ENCODE data around the gene RNF17.

- TF ChIP-seq RAD21 (IDR thresholded peaks at IDR 0.05): no peak
- TF ChIP-seq, protein P1, sequence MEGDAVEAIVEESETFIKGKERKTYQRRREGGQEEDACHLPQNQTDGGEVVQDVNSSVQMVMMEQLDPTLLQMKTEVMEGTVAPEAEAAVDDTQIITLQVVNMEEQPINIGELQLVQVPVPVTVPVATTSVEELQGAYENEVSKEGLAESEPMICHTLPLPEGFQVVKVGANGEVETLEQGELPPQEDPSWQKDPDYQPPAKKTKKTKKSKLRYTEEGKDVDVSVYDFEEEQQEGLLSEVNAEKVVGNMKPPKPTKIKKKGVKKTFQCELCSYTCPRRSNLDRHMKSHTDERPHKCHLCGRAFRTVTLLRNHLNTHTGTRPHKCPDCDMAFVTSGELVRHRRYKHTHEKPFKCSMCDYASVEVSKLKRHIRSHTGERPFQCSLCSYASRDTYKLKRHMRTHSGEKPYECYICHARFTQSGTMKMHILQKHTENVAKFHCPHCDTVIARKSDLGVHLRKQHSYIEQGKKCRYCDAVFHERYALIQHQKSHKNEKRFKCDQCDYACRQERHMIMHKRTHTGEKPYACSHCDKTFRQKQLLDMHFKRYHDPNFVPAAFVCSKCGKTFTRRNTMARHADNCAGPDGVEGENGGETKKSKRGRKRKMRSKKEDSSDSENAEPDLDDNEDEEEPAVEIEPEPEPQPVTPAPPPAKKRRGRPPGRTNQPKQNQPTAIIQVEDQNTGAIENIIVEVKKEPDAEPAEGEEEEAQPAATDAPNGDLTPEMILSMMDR (IDR thresholded peaks at IDR 0.05; ENCODE audit: low read depth, low read length, missing input control): no peak
- TF ChIP-seq, protein P2, sequence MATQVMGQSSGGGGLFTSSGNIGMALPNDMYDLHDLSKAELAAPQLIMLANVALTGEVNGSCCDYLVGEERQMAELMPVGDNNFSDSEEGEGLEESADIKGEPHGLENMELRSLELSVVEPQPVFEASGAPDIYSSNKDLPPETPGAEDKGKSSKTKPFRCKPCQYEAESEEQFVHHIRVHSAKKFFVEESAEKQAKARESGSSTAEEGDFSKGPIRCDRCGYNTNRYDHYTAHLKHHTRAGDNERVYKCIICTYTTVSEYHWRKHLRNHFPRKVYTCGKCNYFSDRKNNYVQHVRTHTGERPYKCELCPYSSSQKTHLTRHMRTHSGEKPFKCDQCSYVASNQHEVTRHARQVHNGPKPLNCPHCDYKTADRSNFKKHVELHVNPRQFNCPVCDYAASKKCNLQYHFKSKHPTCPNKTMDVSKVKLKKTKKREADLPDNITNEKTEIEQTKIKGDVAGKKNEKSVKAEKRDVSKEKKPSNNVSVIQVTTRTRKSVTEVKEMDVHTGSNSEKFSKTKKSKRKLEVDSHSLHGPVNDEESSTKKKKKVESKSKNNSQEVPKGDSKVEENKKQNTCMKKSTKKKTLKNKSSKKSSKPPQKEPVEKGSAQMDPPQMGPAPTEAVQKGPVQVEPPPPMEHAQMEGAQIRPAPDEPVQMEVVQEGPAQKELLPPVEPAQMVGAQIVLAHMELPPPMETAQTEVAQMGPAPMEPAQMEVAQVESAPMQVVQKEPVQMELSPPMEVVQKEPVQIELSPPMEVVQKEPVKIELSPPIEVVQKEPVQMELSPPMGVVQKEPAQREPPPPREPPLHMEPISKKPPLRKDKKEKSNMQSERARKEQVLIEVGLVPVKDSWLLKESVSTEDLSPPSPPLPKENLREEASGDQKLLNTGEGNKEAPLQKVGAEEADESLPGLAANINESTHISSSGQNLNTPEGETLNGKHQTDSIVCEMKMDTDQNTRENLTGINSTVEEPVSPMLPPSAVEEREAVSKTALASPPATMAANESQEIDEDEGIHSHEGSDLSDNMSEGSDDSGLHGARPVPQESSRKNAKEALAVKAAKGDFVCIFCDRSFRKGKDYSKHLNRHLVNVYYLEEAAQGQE (IDR thresholded peaks at IDR 0.05): no peak
- TF ChIP-seq, protein P3, sequence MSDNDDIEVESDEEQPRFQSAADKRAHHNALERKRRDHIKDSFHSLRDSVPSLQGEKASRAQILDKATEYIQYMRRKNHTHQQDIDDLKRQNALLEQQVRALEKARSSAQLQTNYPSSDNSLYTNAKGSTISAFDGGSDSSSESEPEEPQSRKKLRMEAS (IDR thresholded peaks at IDR 0.05): no peak
- TF ChIP-seq GABPA (IDR thresholded peaks at IDR 0.05 in 1 of 2, conservative IDR thresholded peaks at IDR 0.05 in 1 of 2): no peak
- TF ChIP-seq YY1 (IDR thresholded peaks at IDR 0.05): no peak
Measured at GRCh38 chr13:24822640-24823039, 58.7 kb downstream of the RNF17 start.
